SU-DHL-6 (cell line): ENCODE results near the gene RAB40C.

Experiments
- H2AFZ ChIP-seq: fragments of 200-600 bp; sonication (generic); 2 replicates; pipeline ENCODE4 v1.6.1; 2014; ENCODE audit warnings: low read depth, mild to moderate bottlenecking, moderate library complexity, mixed read lengths, antibody characterized with exemption, low read length; ENCODE audit not compliant: severe bottlenecking
- H3F3A ChIP-seq: fragments of 200-600 bp; shearing (Covaris generic); 2 replicates; pipeline ENCODE4 v1.6.0; 2016; ENCODE audit warnings: antibody characterized with exemption, mild to moderate bottlenecking; ENCODE audit not compliant: insufficient read depth
- H3K27ac ChIP-seq: fragments of 200-600 bp; sonication (generic); 2 replicates; pipeline ENCODE4 v1.5.1; 2016; ENCODE audit warnings: low read depth, mild to moderate bottlenecking, low read length, moderate library complexity, mixed read lengths
- H3K27me3 ChIP-seq: fragments of 200-600 bp; sonication (generic), shearing (Covaris generic); 2 replicates; pipeline ENCODE4 v1.6.0; 2014; ENCODE audit warnings: mild to moderate bottlenecking, low read length
- H3K36me3 ChIP-seq: fragments of 200-600 bp; sonication (generic); 2 replicates; pipeline ENCODE4 v1.6.1; 2014; ENCODE audit warnings: mild to moderate bottlenecking, low read length, mixed read lengths
- H3K4me2 ChIP-seq: fragments of 300-600, 200-600 bp; shearing (Covaris generic), sonication (generic); 2 replicates; pipeline ENCODE4 v1.6.0; 2014; ENCODE audit warnings: low read length, low read depth, mild to moderate bottlenecking; ENCODE audit not compliant: poor library complexity, severe bottlenecking
- H3K4me3 ChIP-seq: fragments of 200-600 bp; sonication (generic); 2 replicates; pipeline ENCODE4 v1.5.1; 2014; ENCODE audit warnings: antibody characterized with exemption, low read length, mild to moderate bottlenecking, mixed read lengths; ENCODE audit not compliant: insufficient read depth, poor library complexity, severe bottlenecking
- H3K79me2 ChIP-seq: fragments of 200-600 bp; sonication (generic); 2 replicates; pipeline ENCODE4 v1.6.1; 2014; ENCODE audit warnings: mild to moderate bottlenecking, low read length, moderate library complexity; ENCODE audit not compliant: insufficient read depth
- H3K9ac ChIP-seq: fragments of 200-600 bp; sonication (generic); 2 replicates; pipeline ENCODE4 v1.7.0; 2014; ENCODE audit warnings: mild to moderate bottlenecking, low read length
- H3K9me2 ChIP-seq: fragments of 200-600 bp; sonication (generic); replicated peaks from 2 replicates; pipeline ENCODE4 v1.6.1; 2014; ENCODE audit warnings: low read length; ENCODE audit not compliant: insufficient read depth
- H3K9me3 ChIP-seq: fragments of 200-600 bp; sonication (generic); 2 replicates; pipeline ENCODE4 v1.6.1; 2014; ENCODE audit warnings: low read length, mixed read lengths; ENCODE audit not compliant: insufficient read depth
- H4K20me1 ChIP-seq: fragments of 200-600 bp; sonication (generic); 2 replicates; pipeline ENCODE4 v1.6.1; 2014; ENCODE audit warnings: low read depth, mild to moderate bottlenecking, antibody characterized with exemption, low read length, moderate library complexity, mixed read lengths
- EZH2phosphoT487 ChIP-seq: fragments of 200-600 bp; sonication (generic), shearing (Covaris generic); conservative IDR thresholded peaks from 2 replicates; pipeline ENCODE4 v1.6.1; 2018; ENCODE audit warnings: mild to moderate bottlenecking, antibody characterized with exemption, low read length, moderate library complexity, mixed read lengths
- TF ChIP-seq, protein P1 (sequence below): fragments of 200-600 bp; sonication (generic); IDR thresholded peaks from one replicate; pipeline ENCODE4 v1.5.1; 2017; ENCODE audit warnings: antibody characterized with exemption, mild to moderate bottlenecking, low read length, moderate library complexity; ENCODE audit not compliant: insufficient read depth, poor library complexity, severe bottlenecking

The RAB40C gene

DNA sequence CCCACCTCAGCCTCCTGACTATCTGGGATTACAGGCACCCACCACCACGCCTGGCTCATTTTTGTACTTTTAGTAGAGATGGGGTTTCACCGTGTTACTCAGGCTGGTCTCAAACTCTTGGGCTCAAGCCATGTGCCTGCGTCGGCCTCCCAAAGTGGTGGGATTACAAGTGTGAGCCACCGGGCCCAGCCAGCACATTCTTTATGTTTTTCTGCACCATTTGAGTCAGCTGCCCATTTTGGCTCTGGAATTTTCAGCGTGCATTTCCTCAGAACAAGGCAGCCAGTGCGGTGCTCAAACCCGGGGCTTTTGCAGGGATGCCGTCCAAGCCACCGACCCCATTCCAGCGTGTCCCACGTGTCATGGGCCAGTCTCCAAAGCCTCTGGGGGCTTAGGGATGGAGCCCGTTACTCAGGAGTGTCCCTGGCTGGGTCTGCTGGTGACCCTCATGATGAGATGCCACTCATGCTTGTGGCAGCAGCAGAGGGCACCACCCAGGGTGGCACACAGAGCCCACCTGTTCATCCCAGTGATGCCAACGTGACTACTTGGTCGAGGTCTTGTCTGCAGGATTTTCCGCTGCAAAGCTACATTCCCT, 3.7 kb upstream of the RAB40C start:
- H2AFZ ChIP-seq: no peak overlapping the region
- H3K79me2 ChIP-seq: 0 out of 2 replicates have a peak, but pooled peaks cover 7% of the 10 kb centered on the region
- no peak overlapping the region for H3K4me2 ChIP-seq

DNA sequence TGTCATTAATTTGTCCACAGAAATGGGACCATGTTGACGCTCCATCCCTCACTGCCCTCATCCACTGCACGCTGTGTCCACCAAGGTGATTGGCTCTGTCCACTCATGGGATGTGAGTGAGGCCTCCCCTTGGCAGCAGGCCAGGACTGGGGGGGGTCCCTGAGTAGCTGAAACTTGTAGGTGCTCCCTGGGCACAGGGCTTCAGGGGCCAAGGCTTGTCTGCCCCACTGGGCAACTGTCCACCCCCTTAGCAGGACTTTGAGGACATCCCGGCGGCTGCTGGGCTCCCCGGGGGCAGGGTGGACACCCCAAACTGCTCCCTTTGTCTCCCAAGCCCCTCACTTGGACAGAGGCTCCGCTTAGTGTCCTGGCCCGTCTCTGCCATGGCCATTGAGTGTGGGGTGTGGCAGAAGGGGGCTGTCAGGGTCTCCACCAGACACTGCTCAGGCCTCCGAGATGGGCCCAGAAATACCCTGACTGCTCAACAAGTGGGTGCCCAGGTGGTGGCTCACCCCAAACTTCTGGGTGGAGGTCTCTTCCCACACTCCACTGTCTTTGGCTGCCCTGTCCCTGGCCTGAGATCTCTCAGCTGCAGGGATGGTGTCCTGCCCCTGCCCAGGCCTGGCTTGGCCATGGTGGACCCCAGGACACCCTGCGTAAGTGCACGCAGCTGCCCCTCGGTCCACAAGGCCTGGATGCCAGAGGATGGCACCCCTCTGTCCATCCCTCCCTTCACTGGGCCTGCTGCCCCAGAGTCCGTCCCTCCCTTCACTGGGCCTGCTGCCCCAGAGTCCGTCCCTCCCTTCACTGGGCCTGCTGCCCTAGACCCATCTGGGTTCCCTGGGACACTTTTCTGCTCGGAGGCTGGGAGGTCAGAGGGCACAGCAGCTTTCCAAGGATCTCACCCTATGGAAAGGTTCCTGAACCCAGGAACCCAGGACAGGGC, 2.9 kb upstream of the RAB40C start:
- peak overlapping the region; percentile 90; the same call in 1 of the 2 replicates for H3K9ac ChIP-seq
- TF ChIP-seq EZH2phosphoT487: no peak
- H3K4me2 ChIP-seq: peak overlapping the region; percentile 69
- no peak overlapping the region for H3K4me3 ChIP-seq
- no peaks in the 10 kb centered on the region for H3K36me3 ChIP-seq
- no peaks in the 10 kb centered on the region for H4K20me1 ChIP-seq
- H3F3A ChIP-seq: no peaks in the 10 kb centered on the region; the same call in 1 of the 2 replicates
- no peak overlapping the region for H3K27ac ChIP-seq
- H3K27me3 ChIP-seq: no peaks in the 10 kb centered on the region
- H3K79me2 ChIP-seq: 0 out of 2 replicates have a peak, but pooled peaks cover 7% of the 10 kb centered on the region
- H3K9me2 ChIP-seq: no peaks in the 10 kb centered on the region
- no peaks in the 10 kb centered on the region for H3K9me3 ChIP-seq
- no peak overlapping the region for H2AFZ ChIP-seq

More for the DNA sequence above, 3.7 kb upstream of the RAB40C start:
- Histone ChIP-seq H3K27ac (no peak overlapping the region), H3K9ac (no peak overlapping the region), H3K9me2 (no peaks in the 10 kb centered on the region), H3F3A (no peaks in the 10 kb centered on the region; the same call in 1 of the 2 replicates), H3K36me3 (no peaks in the 10 kb centered on the region), H3K4me3 (no peak overlapping the region), H3K27me3 (no peaks in the 10 kb centered on the region), H3K9me3 (no peaks in the 10 kb centered on the region), H4K20me1 (no peaks in the 10 kb centered on the region)
- TF ChIP-seq EZH2phosphoT487: no peak
- TF ChIP-seq, protein P1, sequence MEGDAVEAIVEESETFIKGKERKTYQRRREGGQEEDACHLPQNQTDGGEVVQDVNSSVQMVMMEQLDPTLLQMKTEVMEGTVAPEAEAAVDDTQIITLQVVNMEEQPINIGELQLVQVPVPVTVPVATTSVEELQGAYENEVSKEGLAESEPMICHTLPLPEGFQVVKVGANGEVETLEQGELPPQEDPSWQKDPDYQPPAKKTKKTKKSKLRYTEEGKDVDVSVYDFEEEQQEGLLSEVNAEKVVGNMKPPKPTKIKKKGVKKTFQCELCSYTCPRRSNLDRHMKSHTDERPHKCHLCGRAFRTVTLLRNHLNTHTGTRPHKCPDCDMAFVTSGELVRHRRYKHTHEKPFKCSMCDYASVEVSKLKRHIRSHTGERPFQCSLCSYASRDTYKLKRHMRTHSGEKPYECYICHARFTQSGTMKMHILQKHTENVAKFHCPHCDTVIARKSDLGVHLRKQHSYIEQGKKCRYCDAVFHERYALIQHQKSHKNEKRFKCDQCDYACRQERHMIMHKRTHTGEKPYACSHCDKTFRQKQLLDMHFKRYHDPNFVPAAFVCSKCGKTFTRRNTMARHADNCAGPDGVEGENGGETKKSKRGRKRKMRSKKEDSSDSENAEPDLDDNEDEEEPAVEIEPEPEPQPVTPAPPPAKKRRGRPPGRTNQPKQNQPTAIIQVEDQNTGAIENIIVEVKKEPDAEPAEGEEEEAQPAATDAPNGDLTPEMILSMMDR: no peak

DNA sequence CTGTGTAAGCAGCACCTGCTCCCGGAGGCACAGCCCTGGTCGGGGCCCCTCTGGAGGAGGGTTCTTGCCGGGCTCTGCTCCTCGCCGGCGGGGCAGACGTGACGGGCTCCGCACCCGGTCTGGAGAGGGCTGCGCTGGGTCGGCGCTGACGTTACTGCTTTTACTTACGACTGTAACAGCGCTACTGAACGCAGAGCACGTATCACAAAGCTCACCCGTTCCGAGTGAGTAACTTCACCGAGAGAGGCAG, 1.3 kb upstream of the RAB40C start:
- Histone ChIP-seq H3K9ac (peak overlapping the region; percentile 90), H3K36me3 (no peaks in the 10 kb centered on the region), H3K27me3 (no peaks in the 10 kb centered on the region), H4K20me1 (no peaks in the 10 kb centered on the region), H3K9me3 (no peaks in the 10 kb centered on the region), H3K27ac (peak overlapping the region; percentile 95), H3K4me2 (peak overlapping the region; percentile 69), H3K79me2 (0 out of 2 replicates have a peak, but pooled peaks cover 8% of the 10 kb centered on the region), H3F3A (no peaks in the 10 kb centered on the region; the same call in 1 of the 2 replicates), H3K4me3 (peak overlapping the region; percentile 65), H3K9me2 (no peaks in the 10 kb centered on the region), H2AFZ (no peak overlapping the region)
- TF ChIP-seq EZH2phosphoT487: no peak
- TF ChIP-seq, protein P1: no peak
